Measurements from ENCODE around the gene ITPKB.

Gene ITPKB

DNA sequence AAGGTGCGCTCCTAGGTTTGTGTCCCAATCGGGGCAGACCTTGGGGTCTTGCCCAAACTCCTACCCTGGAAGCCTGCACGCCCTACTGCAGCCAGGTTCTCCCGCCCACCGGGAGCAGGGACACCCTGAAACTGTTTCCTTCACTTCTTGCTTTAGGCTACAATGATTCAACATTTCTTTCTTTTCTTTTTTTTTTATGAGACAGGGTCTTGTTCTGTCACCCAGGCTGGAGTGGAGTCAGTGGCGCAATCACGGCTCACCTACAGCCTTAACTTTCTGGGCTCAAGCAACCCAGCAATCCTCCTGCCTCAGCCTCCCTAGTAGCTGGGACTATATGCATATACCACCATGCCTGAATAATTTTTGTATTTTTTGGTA lies 75.8 kb downstream of the ITPKB start:
- no peak for DNase-seq

DNA sequence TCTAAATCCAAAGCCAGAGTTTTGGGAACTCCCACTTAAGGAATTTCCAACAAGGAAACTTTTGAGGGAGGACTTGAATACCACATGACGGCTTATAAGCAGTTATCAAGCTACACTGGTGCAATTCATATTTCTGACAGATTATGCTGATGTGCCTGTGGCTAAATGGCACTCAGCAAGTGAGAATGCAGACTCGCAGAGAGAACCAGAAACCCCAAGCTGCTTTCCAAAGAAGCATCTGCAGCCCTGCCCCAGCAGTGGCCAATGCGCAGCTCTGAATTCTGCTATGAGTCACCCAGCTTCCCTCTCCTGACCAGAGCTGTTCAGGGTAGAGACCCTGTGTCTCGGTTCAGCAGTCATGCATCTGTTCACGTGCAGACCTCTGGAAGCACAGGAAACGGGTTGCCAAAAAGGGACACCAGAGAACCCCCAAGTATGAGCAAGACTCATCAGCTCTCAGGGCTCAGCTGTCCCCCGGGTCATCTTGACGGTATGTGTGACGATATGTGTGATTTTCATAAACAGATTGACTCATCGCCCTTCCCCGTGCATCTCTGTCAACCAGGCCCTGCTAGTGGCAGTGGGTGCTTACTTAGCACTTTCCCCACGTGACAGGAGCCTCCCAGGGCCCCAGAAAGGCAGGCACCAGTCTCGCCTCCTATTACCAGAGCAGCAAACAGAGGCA lies 76.3 kb downstream of the ITPKB start:
- peak; percentile 62 for DNase-seq

DNA sequence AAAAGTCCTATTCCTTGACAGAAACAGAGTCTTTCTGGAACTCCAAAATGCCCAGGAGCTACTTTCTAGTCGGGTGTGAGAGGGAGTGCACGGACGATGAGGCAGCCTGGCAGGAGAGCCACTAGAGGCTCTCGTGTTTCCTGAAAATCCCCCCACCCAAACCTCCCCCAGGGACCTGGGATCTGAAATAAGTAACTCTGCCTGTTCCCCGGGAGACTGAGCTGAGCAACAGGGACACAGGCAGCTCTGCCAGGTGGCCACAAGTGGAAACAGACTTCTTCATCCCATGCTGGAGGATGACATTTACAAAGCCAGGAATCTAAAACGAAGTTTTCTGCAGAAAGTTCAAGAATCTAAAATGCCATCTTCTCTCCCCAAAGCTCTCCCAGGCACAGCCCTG lies 77.1 kb downstream of the ITPKB start:
- DNase-seq: peak; percentile 58

DNA sequence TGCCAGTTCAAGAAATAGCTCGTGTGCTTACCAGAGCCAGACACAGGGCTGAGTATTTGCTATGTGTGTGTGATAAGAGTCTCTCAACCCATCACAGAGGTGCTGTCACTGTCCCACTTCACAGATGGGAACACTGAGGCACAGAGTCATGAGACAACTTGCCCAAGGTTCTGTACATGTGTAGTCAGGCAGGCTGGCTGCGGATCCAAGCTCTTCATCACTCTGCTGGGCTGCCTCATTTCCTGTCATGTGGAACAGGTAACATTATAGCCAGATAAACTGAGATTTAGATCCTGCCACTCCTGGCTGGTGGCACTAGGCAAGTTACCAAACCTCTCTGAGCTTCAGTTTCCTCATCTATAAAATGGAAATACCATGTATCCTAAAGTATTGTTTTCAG lies 77.8 kb downstream of the ITPKB start:
- no peak for DNase-seq

DNA sequence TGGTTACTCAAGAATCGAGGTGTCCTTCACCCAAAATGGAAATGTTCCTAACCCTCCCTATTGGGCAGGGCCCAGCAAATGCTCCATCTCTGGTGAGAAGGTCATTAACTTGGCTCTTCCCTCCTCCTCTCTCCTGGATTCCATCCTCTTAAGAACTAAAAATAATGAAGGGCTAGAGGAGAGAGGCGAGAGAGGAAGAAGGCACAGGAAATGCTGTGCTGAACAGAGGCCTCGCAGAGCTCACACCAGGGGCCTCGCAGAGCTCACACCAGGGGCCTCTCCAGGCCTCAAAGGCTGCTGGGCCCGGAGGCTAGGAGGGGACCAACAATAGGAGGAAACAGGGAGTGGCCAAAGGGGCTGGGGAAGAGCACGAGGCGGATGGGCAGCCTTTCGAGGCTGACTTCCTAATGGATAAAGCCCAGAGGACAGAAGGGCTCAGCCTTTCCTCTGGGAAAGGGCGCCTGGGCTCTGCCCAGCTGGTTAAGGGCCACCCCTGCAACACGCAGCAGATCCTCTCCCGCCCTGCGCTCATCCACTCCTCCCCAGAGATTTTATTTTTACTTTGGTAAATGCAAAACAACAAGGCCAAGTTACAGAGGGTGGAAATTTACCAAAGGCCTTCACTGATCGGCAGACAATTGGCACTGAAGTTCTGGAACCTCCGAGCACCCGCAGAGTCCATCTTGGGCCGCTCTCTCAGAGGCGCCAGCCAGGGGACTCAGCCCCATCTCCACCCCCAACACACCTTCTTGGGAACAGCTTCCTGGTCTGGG lies 78.5 kb downstream of the ITPKB start:
- peak; percentile 23 for DNase-seq

DNA sequence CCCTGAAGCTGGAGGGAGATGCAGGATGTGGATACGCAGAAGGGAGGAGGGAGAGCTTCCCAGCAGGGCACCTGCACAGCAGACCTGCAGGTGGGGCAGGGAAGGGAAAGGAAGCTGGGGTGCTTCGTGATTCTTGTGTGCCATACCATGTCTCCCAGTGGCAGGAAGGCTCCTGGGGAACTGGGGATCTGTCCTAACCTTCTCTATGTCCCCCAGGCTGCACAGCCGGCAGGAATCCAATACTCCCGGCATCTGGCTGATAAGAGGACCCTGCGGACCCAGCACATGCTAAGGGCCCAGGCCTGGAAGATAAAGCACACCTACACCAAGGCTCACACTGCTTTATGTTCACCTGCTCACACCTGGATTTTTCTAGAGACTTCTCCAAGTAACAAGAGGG lies 79.4 kb downstream of the ITPKB start:
- no peak for DNase-seq

DNA sequence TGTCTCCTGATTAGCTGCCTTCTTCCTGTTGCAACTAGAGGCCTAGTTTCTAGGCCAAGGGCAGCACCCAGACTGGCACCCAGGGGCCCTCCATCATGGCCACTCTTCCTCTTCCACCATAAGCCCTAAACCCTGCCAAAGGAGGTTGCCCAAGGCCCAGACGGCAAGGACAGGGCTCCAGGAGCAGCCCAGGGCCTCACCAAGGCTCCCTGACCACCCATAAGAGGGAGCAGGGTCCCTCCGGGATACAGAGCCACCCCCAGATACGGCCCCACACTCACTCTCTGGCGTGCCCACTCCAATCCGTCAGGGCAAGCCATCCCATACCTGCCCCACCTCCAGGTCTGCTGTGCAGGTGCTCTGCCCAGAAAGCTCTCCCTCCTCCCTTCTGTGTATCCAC lies 79.9 kb downstream of the ITPKB start:
- no peak for DNase-seq

DNA sequence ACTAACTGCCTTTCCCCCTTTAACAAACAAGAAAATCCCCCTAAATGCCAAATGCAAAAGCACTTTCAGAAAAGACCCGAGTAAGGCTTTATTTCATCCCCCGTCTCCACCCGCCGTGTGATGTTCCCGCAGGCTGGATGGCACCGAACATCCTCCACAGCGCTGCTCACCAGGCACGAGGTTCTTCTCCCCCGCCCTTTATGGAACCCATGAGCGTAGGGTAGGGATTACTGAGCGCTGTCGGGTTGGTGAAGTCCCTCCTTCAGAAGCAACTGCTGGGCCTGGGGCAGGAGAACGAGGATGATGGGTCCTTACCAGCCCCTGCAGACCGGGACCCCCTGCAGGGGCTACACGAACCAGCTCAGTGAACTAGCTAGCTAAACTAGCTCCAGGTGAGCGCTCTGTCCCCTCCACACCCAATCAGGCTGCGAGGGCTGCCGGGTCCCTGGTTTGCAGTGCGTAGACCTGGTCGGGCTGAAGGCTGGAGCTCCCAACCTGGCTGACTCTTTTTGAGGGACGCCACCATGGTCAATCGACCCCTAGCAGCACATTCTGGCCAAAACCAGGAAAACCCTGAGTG lies 80.4 kb downstream of the ITPKB start:
- peak; percentile 90 for DNase-seq

DNA sequence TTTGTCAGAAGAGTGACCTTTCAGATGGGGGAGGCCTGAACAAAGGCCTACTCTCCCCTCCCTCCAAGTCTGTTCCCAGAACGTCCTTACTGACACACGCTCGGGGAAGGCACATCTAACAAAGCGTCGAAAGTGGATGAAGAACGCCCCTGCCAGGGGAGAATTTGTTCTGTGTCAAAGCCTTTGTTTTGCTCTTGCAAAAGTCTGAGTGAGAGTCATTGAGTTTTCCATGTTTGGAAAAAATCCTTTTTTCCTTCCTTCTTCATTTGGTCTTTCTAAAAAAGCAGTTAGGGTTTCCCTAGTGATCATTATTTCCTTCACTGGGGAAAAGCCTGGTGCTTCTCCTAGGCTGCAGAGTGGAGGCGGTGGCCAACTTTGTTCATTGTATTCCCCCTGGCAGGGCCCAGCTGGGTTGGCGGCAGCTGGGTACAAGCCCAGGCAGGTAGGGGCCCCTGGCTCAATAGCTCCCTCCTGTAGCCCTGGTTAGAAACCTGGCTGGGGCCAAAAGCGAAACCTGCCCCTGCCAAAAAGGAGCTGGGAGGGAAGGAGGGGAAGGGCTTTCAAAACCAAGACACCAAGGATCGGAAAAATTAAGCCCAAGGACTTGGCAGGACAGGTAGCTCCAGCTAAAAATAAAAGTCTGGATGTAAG lies 81.1 kb downstream of the ITPKB start:
- DNase-seq: peak; percentile 91

DNA sequence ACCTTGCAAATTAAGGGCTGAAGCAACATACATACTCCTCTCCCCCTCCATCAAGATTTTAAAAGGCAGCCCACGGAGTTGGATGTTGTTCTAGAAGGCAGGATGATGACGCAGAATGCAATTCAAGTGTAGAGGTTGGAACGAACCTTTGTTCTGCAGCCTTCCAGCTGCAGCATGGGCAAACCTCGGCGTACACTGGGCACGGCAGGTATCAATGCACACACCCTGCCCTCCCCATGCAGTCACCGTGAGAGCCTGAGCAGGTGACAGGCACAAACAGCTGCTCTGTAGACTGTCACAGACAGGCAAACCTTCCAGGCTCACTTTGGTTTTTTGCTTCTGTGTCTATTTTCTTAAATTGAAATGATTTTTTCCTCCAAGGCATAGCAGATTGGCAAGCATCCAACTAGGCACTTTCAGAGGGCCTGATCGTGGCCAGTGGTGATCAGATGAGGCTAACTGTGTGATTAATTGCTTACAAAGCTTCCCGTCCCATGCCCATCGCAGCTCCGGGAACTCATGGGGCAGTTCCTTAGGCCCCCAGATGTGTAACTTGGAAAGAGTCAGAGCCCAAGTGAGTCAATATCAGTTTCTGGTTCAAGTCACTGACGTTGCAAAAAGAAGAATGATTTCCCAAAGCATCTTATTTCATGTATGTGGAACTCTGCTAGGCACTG lies 82.3 kb downstream of the ITPKB start:
- no peak for DNase-seq

DNA sequence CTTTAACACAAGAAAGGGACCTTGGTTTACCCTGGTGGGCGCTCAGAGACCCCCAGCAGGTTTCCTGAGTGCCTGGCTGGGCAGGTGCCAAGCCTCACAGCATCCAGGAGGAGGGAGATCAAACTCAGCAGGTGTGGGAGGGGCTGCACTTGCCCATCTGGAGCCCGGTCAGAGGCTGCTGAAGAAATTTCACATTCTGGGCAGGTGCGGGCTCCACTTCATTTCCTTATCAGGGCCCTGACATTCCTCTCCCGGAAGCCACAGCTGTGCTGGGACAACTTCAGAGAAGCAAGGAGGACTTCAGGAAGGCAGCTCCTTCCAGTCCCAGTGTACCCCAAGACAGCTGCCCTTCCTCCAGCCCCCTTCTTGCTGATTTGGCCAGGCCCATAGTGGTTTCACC lies 82.9 kb downstream of the ITPKB start:
- no peak for DNase-seq

DNA sequence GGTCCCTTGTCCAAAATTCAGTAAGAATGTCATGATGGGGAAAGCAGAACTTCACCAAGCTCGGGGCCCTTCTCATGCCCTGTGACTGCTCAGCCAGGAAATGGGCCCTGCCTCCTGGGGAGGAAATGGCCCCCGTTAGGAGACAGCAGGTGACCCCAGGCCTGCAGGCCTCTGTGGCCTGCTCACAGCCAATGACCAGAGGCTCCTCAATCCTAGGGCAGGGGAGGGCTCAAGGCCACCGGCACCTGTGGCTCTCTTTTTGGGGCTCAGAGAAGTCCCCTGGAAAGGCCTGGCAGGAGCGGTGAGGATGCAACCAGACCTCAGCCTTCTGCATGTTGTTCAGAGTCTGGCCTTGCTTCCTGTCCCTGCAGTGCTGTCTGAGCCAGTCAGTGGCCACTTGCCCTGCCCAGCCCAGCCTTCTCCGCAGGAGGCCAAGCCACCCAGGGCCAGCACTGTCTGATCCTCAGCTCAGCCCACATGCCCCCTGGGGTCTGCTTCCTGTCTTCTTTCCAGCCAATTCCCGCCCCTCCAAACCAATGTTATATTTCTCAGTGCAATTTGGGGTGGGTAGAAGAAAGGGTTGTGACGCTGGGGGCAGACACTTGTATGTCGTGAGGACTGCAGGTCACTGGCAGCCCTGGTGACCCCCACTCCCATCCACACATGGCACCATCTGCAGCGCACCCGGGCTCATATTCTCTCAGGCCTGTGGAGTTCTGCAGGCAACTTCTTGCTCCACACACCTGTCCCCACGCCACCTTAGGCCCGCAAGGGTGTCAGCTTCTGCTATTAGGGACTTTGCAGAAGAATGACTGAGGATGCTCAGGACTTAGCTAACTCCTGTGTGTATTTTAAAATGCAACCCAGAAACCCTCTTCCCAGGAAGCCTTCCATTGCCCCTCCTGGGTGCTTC lies 83.6 kb downstream of the ITPKB start:
- peak; percentile 36 for DNase-seq

DNA sequence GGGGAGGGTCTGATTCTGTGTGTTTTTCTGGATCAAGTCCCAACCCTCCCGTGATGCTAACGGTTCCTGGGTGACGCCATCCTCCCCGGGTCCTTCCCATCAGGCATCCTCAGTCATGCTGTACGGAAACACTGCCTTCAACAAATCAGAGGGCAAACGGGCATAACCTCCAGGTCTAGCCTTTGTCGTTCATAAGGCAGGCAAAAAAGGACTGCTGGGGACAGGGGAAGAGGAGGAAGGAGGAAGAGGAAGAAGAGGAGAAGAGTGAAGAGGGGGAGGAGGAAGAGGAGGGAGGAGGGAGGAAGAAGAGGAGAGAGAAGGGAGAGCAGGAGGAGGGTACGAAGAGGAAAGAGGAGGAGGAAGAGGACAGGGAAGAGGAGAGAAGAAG lies 84.4 kb downstream of the ITPKB start:
- DNase-seq: no peak

DNA sequence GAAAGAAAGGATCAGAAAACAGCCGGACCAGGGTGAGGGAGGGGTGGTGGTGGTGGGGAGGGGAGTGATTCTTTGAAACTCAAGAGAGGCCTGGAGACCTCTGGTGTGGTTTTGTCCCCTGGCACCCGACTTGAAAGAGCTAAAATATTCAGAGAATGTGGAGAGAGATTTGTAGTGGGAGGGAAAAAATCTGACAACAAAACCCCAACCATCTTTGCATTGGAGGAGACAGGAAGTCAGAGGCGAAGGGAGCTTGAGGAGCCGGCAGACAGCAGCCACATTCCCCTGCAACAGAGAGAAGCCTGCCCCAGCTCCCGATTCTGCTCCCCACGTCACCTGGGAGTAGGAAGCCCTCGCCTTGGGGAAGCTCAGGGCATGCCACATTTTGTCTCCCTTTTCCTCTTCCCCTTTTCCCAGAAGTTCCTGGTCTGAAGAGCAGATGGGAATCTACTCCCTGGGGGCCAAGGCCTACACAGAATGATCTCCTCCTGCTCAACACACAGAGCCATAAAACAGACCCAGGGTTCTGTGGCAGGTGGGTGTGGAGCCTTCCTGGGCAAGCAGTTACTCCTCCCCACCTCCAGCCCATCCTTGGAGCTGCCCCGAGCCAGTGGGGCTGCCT lies 84.9 kb downstream of the ITPKB start:
- DNase-seq: no peak

DNA sequence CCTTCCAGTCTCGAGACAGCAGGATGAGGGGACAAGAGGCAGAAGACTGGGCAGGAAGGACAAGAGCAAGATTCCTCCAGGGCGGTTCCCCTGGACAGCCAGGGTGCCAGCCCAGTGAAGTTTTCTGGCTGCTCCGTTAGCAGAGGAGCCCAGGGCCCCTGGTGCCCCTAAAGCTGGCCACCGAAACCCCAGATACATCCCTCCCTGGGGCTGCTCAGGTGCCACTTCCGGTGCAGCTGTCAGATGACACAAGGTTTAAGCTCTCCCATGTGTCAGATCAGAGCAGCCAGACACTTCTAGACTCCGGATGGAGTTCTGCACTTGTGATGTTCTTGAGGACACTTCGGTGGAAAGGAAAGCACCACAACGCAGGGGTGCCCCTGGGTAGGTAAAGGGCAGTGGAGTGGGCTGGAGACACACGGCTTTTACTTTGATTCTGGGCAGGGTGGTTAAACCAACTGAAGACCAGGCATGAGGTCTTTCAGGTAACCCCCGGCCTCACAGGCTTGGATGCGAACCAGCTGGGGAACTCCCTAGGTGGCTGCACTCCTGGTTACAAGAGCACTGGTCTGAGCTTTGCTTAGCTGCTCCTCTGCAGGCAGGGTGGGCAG lies 85.7 kb downstream of the ITPKB start:
- DNase-seq: no peak

DNA sequence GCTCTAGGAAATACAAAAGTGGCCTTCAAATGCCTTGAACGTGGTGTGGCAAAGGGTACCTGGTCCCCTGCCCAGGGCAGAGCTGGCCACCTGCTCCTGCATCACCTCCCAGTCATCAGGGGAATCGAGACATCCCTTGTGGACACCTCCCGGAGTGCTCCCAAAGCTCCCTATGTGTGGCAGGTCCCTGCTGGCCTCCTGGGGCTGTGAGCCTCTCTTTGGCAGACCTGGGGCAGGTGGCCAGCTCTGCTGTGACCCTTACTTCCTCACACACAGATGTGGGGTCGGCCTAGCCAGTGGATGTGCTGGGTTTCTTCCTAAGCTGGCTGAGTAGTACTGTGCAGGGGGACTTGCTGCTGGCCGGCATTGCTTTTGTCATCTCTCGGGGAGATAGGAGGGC lies 86.5 kb downstream of the ITPKB start:
- DNase-seq: no peak

DNA sequence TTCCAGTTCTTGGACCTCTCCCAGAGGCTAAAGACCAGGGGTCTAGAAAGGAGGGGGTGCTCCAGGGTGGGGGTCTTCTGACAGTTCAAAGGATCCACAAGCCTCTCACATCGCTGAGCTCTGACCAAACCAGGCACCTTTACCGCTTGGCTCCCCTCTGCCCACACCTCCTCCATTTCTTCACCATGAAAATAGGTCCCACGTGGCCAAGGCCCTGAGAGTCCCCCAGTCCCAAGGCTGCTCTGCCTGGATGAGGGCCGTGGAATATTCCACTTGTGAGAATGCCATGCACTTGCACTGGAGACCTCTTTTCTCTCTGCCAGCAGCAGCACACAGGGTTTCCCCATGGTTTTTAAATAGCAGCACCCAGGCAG lies 87.4 kb downstream of the ITPKB start:
- DNase-seq: peak; percentile 36

DNA sequence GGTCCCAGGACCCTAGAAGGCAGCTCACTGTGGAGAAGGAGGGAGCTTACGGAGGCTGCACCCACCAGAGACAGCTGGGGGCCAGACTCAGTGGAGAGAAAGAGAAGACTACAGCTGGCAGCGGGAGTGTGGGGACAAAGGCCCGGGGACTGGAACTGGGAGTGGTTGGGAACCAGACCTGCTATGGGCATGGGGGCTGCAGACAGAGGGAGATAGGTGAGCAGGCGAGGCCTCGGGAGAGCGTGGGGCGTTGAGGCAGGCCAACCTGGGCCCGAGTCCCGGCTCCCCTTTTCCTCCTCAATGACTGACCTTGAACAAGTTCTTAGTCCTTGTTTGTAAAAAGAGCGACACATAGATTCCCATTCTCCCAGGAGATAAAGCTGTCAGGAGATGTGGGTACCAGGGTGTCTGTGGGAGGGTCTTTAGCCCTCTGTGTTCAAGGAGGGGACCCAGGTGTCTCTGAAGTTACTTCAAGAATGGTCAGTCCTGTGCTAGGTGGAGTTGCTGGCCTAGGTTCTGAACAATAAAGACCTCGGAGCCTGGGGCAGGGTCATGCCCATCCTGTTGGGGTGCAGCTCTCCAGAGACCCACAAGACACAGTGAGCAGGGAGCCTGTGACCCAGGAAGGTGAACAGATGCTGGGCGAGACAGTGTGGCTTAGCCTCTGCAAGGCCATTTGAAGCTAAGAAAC lies 87.9 kb downstream of the ITPKB start:
- DNase-seq: no peak

DNA sequence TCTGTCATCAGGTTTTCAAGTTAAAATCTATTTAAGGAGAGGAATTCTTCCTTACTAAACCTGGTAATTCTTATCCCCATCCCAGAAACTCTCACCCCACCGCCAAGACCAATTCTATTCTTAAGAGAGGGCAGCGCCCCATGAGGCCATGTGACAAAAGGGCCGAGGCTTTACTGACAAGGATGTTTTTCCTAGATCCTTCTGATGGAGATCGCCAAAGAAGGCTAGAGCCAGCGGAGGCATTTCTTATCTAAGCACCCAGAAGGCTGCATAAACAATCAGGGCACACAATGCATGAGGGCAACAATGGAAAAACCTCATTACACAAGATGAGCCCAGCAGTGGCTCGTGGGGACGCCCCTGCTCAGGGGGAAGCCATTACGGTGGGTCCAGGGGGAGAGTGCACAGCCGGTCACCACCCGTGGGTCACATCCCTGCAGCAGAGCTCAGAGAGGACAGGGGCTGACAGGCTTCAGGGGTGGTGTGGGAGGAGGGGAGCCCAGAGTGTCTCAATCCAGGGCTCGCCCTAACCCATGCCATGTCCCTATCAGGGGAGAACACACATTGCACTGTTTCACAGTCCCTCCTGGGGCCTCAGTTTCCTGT lies 88.7 kb downstream of the ITPKB start:
- DNase-seq: no peak

DNA sequence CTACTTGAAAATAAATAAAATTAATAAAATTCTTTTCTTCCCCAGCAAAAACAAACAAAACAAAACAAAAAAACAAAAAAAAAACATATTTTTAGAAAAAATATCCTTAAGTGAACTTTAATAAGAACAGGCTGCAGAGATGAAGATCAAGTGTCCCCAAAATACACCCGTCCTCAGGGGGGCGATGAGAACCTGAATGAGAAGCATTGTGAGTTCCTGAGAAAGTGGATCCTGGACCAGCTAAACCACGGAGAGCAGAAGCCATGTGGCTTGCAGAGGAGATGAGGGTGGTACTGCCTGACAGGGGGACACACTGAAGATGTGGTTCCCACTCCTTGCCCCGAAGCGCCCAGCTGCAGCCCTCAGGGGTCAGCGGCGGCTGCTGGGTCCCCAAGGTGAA lies 89.3 kb downstream of the ITPKB start:
- peak; percentile 30 for DNase-seq
